Measurements from ENCODE around the gene GGA1. TPM values are rescaled to one million over a fixed set of nuclear protein-coding genes. Genes with fewer than 3 reads are reported as not detected.

Gene GGA1
- total and polyA plus RNA-seq, 2 donors (not counting 1 experiment from before 2014, with no cell fraction given) = 137 to 154 TPM

- Mint-ChIP-seq H3K27me3 (peaks cover 20% of the 10 kb centered on the region), H3K9me3 (ENCODE audit: insufficient read depth) (no peaks in the 10 kb centered on the region), H3K4me3 (no peak overlapping the region), H3K4me1 (peaks cover 12% of the 10 kb centered on the region), H3K27ac (no peak overlapping the region)
- Histone ChIP-seq H3K4me3 (ENCODE audit: control extremely low read depth in 1 of 5, extremely low read depth in 1 of 5, insufficient read depth in 1 of 5, low read depth in 2 of 5, low read length in 4 of 5) (no peak overlapping the region), H3K9ac (ENCODE audit: low read length) (no peak overlapping the region), H3K36me3 (replicated peaks in 1 of 2; ENCODE audit: control extremely low read depth in 1 of 2, control insufficient read depth in 1 of 2, extremely low read depth in 1 of 2, insufficient read depth in 2 of 2, low read length in 1 of 2) (no peaks in the 10 kb centered on the region), H3K27ac (ENCODE audit: low read length in 2 of 2) (no peak overlapping the region), H3K4me1 (ENCODE audit: control insufficient read depth in 2 of 2, insufficient read depth in 2 of 2, low read length in 2 of 2) (peaks cover 8 to 16% of the 10 kb centered on the region in 2 donors), H3K9me3 (ENCODE audit: control extremely low read depth in 1 of 3, control insufficient read depth in 2 of 3, insufficient read depth in 1 of 3, low read length in 2 of 3) (no peaks in the 10 kb centered on the region), H4K20me1 (ENCODE audit: control insufficient read depth, insufficient read depth, low read length, poor library complexity, severe bottlenecking) (no peaks in the 10 kb centered on the region), H2AFZ (ENCODE audit: insufficient read depth, low read depth, low read length, poor library complexity, severe bottlenecking) (no peak overlapping the region), H3K27me3 (replicated peaks in 1 of 4; ENCODE audit: control extremely low read depth in 1 of 4, control insufficient read depth in 3 of 4, insufficient read depth in 4 of 4, low read length in 3 of 4) (peaks cover 0 to 3% (median 1%) of the 10 kb centered on the region in 4 experiments), H3K79me2 (ENCODE audit: control insufficient read depth, insufficient read depth, low read length) (peaks cover 7% of the 10 kb centered on the region), H3K4me2 (replicated peaks; ENCODE audit: low read depth, low read length, poor library complexity, severe bottlenecking) (no peak overlapping the region)
- no peak for DNase-seq
- no peak for ATAC-seq (ENCODE audit: low read depth)
- TF ChIP-seq CTCF (IDR thresholded peaks at IDR 0.05) (no peak), EZH2 (IDR thresholded peaks at IDR 0.05; ENCODE audit: borderline replicate concordance, insufficient read depth, low read depth, low read length, poor library complexity, severe bottlenecking) (no peak)
- intact Hi-C loops (cut with micrococcal nuclease) = loop anchor here (10.0 kb wide), 1 partner anchor 901 kb away; the partner anchor contains the start of gene DDX17
- CTCF ChIA-PET = interaction anchor here (0.9 to 1.4 kb wide), 2 partner anchors 12 to 14 kb away, joined by 3 to 5 read pairs; no protein-coding TSS in a partner anchor
- 87% methylated on average over 3 of the region's 6 CpGs for WGBS (ENCODE audit: insufficient coverage)
- POLR2A ChIA-PET = no interaction called here
These were observed 4.6 kb upstream of the GGA1 start for GRCh38 chr22:37604074-37604473.

GRCh38 chr22:37604875-37605274 lies 3.8 kb upstream of the GGA1 start:
- Histone ChIP-seq H3K27ac (ENCODE audit: low read length in 2 of 2) (no peak overlapping the region), H3K79me2 (ENCODE audit: control insufficient read depth, insufficient read depth, low read length) (peaks cover 15% of the 10 kb centered on the region), H3K4me3 (ENCODE audit: control extremely low read depth in 1 of 5, extremely low read depth in 1 of 5, insufficient read depth in 1 of 5, low read depth in 2 of 5, low read length in 4 of 5) (no peak overlapping the region), H2AFZ (ENCODE audit: insufficient read depth, low read depth, low read length, poor library complexity, severe bottlenecking) (no peak overlapping the region), H3K27me3 (replicated peaks in 1 of 4; ENCODE audit: control extremely low read depth in 1 of 4, control insufficient read depth in 3 of 4, insufficient read depth in 4 of 4, low read length in 3 of 4) (peaks cover 0 to 2% (median 0%) of the 10 kb centered on the region in 4 experiments), H4K20me1 (ENCODE audit: control insufficient read depth, insufficient read depth, low read length, poor library complexity, severe bottlenecking) (peaks cover 4% of the 10 kb centered on the region), H3K4me1 (ENCODE audit: control insufficient read depth in 2 of 2, insufficient read depth in 2 of 2, low read length in 2 of 2) (peaks cover 15 to 24% of the 10 kb centered on the region in 2 donors), H3K9ac (ENCODE audit: low read length) (no peak overlapping the region), H3K9me3 (ENCODE audit: control extremely low read depth in 1 of 3, control insufficient read depth in 2 of 3, insufficient read depth in 1 of 3, low read length in 2 of 3) (no peaks in the 10 kb centered on the region), H3K4me2 (replicated peaks; ENCODE audit: low read depth, low read length, poor library complexity, severe bottlenecking) (no peak overlapping the region), H3K36me3 (replicated peaks in 1 of 2; ENCODE audit: control extremely low read depth in 1 of 2, control insufficient read depth in 1 of 2, extremely low read depth in 1 of 2, insufficient read depth in 2 of 2, low read length in 1 of 2) (no peaks in the 10 kb centered on the region)
- DNase-seq = no peak
- H3K4me3 Mint-ChIP-seq = no peak overlapping the region
- H3K9me3 Mint-ChIP-seq (ENCODE audit: insufficient read depth) = no peaks in the 10 kb centered on the region
- TF ChIP-seq CTCF (IDR thresholded peaks at IDR 0.05) = no peak
- no peak for TF ChIP-seq EZH2 (IDR thresholded peaks at IDR 0.05; ENCODE audit: borderline replicate concordance, insufficient read depth, low read depth, low read length, poor library complexity, severe bottlenecking)
- WGBS (ENCODE audit: insufficient coverage) = 8% methylated on average over 4 of the region's 5 CpGs
- ATAC-seq (ENCODE audit: low read depth) = no peak
- CTCF ChIA-PET = interaction anchor here (0.9 to 30.7 kb wide), 3 partner anchors 12 to 77 kb away, joined by 6 to 620 read pairs (median 67); partner anchors contain the start of gene SH3BP1
- no peak overlapping the region for H3K27ac Mint-ChIP-seq
- POLR2A ChIA-PET = no interaction called here
- intact Hi-C loops (cut with micrococcal nuclease) = loop anchor here (5.0 to 10.0 kb wide), 2 partner anchors 712 to 900 kb away; partner anchors contain the start of genes CSNK1E and DDX17
- peaks cover 17% of the 10 kb centered on the region for H3K27me3 Mint-ChIP-seq
- H3K4me1 Mint-ChIP-seq = peaks cover 19% of the 10 kb centered on the region

Data from B cell (primary cell).